ENCODE measurements around the gene SYNJ1. TPM values are rescaled to one million over a fixed set of nuclear protein-coding genes. Genes with fewer than 3 reads are reported as not detected.

SYNJ1 gene
- total RNA-seq, 1 donor from 2014 or later = 12.9 TPM

GRCh38 chr21:32592929-32593502, 134.8 kb downstream of the SYNJ1 start:
- Mint-ChIP-seq H3K4me1 (ENCODE audit: low read depth, unreplicated experiment) (peaks cover 5% of the 10 kb centered on the region), H3K36me3 (ENCODE audit: low read depth, unreplicated experiment) (no peaks in the 10 kb centered on the region), H3K4me3 (ENCODE audit: unreplicated experiment) (no peak overlapping the region), H3K27ac (ENCODE audit: unreplicated experiment) (no peak overlapping the region), H3K27me3 (ENCODE audit: low read depth, unreplicated experiment) (peaks cover 10% of the 10 kb centered on the region), H3K9me3 (ENCODE audit: unreplicated experiment) (no peaks in the 10 kb centered on the region)
- Histone ChIP-seq H3K9ac (ENCODE audit: low read length) (no peak overlapping the region), H3K27ac (ENCODE audit: low read depth, low read length) (no peak overlapping the region), H3K4me3 (ENCODE audit: insufficient read depth, low read depth, low read length) (no peak overlapping the region), H3K4me1 (ENCODE audit: insufficient read depth, low read length) (peaks cover 11% of the 10 kb centered on the region), H3K27me3 (ENCODE audit: insufficient read depth, low read length) (no peaks in the 10 kb centered on the region), H4K20me1 (ENCODE audit: insufficient read depth, low read length) (no peaks in the 10 kb centered on the region), H3K4me2 (ENCODE audit: low read length) (no peak overlapping the region), H2AFZ (ENCODE audit: low read depth, low read length) (no peak overlapping the region), H3K9me3 (ENCODE audit: insufficient read depth, low read depth, low read length) (no peaks in the 10 kb centered on the region), H3K36me3 (ENCODE audit: insufficient read depth, low read length) (no peaks in the 10 kb centered on the region), H3K79me2 (ENCODE audit: insufficient read depth, low read length) (no peaks in the 10 kb centered on the region)
- DNase-seq (ENCODE audit: low read depth) (no peak), FAIRE-seq (no peak)
- TF ChIP-seq CTCF (IDR thresholded peaks at IDR 0.05; ENCODE audit: insufficient read depth, low read depth, low read length) = no peak
- no peak for TF ChIP-seq EZH2 (IDR thresholded peaks at IDR 0.05; ENCODE audit: insufficient read depth, low read length)

- Histone ChIP-seq H3K4me3 (ENCODE audit: insufficient read depth, low read depth, low read length) (no peak overlapping the region), H3K9me3 (ENCODE audit: insufficient read depth, low read depth, low read length) (no peaks in the 10 kb centered on the region), H3K4me1 (ENCODE audit: insufficient read depth, low read length) (no peaks in the 10 kb centered on the region), H2AFZ (ENCODE audit: low read depth, low read length) (no peak overlapping the region), H3K9ac (ENCODE audit: low read length) (no peak overlapping the region), H3K79me2 (ENCODE audit: insufficient read depth, low read length) (no peaks in the 10 kb centered on the region), H3K27me3 (ENCODE audit: insufficient read depth, low read length) (no peaks in the 10 kb centered on the region), H3K4me2 (ENCODE audit: low read length) (no peak overlapping the region), H4K20me1 (ENCODE audit: insufficient read depth, low read length) (no peaks in the 10 kb centered on the region), H3K27ac (ENCODE audit: low read depth, low read length) (no peak overlapping the region), H3K36me3 (ENCODE audit: insufficient read depth, low read length) (no peaks in the 10 kb centered on the region)
- TF ChIP-seq CTCF (IDR thresholded peaks at IDR 0.05; ENCODE audit: insufficient read depth, low read depth, low read length) = no peak
- TF ChIP-seq EZH2 (IDR thresholded peaks at IDR 0.05; ENCODE audit: insufficient read depth, low read length) = no peak
- Mint-ChIP-seq H3K27me3 (ENCODE audit: low read depth, unreplicated experiment) (peaks cover 14% of the 10 kb centered on the region), H3K36me3 (ENCODE audit: low read depth, unreplicated experiment) (no peaks in the 10 kb centered on the region), H3K9me3 (ENCODE audit: unreplicated experiment) (no peaks in the 10 kb centered on the region), H3K27ac (ENCODE audit: unreplicated experiment) (no peak overlapping the region), H3K4me1 (ENCODE audit: low read depth, unreplicated experiment) (no peaks in the 10 kb centered on the region), H3K4me3 (ENCODE audit: unreplicated experiment) (no peak overlapping the region)
- DNase-seq (ENCODE audit: low read depth) = no peak
- FAIRE-seq = no peak
These were observed 137.7 kb downstream of the SYNJ1 start for GRCh38 chr21:32590130-32590529.

GRCh38 chr21:32587651-32588050, 140.2 kb downstream of the SYNJ1 start:
- H3K9ac ChIP-seq (ENCODE audit: low read length) = no peak overlapping the region
- TF ChIP-seq EZH2 (IDR thresholded peaks at IDR 0.05; ENCODE audit: insufficient read depth, low read length) = no peak
- no peak for TF ChIP-seq CTCF (IDR thresholded peaks at IDR 0.05; ENCODE audit: insufficient read depth, low read depth, low read length)
- H3K4me1 Mint-ChIP-seq (ENCODE audit: low read depth, unreplicated experiment) = no peaks in the 10 kb centered on the region

More at GRCh38 chr21:32587651-32588050, 140.2 kb downstream of the SYNJ1 start:
- DNase-seq (ENCODE audit: low read depth) = no peak
- Histone ChIP-seq H3K27me3 (ENCODE audit: insufficient read depth, low read length) (no peaks in the 10 kb centered on the region), H4K20me1 (ENCODE audit: insufficient read depth, low read length) (no peaks in the 10 kb centered on the region), H3K79me2 (ENCODE audit: insufficient read depth, low read length) (no peaks in the 10 kb centered on the region), H3K4me1 (ENCODE audit: insufficient read depth, low read length) (no peaks in the 10 kb centered on the region), H3K27ac (ENCODE audit: low read depth, low read length) (no peak overlapping the region), H3K9me3 (ENCODE audit: insufficient read depth, low read depth, low read length) (no peaks in the 10 kb centered on the region), H3K4me2 (ENCODE audit: low read length) (no peak overlapping the region), H3K4me3 (ENCODE audit: insufficient read depth, low read depth, low read length) (no peak overlapping the region), H3K36me3 (ENCODE audit: insufficient read depth, low read length) (no peaks in the 10 kb centered on the region), H2AFZ (ENCODE audit: low read depth, low read length) (no peak overlapping the region)
- H3K4me3 Mint-ChIP-seq (ENCODE audit: unreplicated experiment) = no peak overlapping the region
- peaks cover 10% of the 10 kb centered on the region for H3K27me3 Mint-ChIP-seq (ENCODE audit: low read depth, unreplicated experiment)
- no peaks in the 10 kb centered on the region for H3K36me3 Mint-ChIP-seq (ENCODE audit: low read depth, unreplicated experiment)
- FAIRE-seq = no peak
- H3K27ac Mint-ChIP-seq (ENCODE audit: unreplicated experiment) = no peak overlapping the region
- no peaks in the 10 kb centered on the region for H3K9me3 Mint-ChIP-seq (ENCODE audit: unreplicated experiment)

All from astrocyte (in vitro differentiated cells and primary cell).